ENCODE data around the gene KIF16B. TPM values are rescaled to one million over a fixed set of nuclear protein-coding genes. Genes with fewer than 3 reads are reported as not detected.

The KIF16B gene
- total and polyA plus RNA-seq, 4 donors = 5.1 to 19.7 (median 8.4) TPM

- H3K4me3 ChIP-seq (ENCODE audit: low read depth in 1 of 3, low read length in 3 of 3) = no peak overlapping the region
- H3K27ac ChIP-seq (ENCODE audit: low read depth in 1 of 2, low read length in 2 of 2) = no peak overlapping the region
- DNase-seq (ENCODE audit: low spot score) = no peak
- no peaks in the 10 kb centered on the region for H3K27me3 ChIP-seq (ENCODE audit: control insufficient read depth in 4 of 4, insufficient read depth in 4 of 4, low read length in 3 of 4)
- H3K36me3 ChIP-seq (ENCODE audit: control insufficient read depth in 4 of 4, insufficient read depth in 3 of 4, low read depth in 1 of 4, low read length in 3 of 4) = no peaks in the 10 kb centered on the region
- no peak overlapping the region for H3K9ac ChIP-seq (ENCODE audit: low read depth in 1 of 2, low read length in 2 of 2)
- no peaks in the 10 kb centered on the region for H3K4me1 ChIP-seq (ENCODE audit: control insufficient read depth in 4 of 4, insufficient read depth in 4 of 4, low read length in 3 of 4)
- no peak for TF ChIP-seq JUND (IDR thresholded peaks at IDR 0.05)
- no peak for TF ChIP-seq HNF4G (IDR thresholded peaks at IDR 0.05)
- TF ChIP-seq YY1 (IDR thresholded peaks at IDR 0.05) = no peak
- TF ChIP-seq, protein P1, sequence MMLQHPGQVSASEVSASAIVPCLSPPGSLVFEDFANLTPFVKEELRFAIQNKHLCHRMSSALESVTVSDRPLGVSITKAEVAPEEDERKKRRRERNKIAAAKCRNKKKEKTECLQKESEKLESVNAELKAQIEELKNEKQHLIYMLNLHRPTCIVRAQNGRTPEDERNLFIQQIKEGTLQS (IDR thresholded peaks at IDR 0.05) = no peak
- TF ChIP-seq FOXA1 (IDR thresholded peaks at IDR 0.05) = no peak
- no peak for TF ChIP-seq GABPA (IDR thresholded peaks at IDR 0.05 in 1 of 2, conservative IDR thresholded peaks at IDR 0.05 in 1 of 2)
- no peak for TF ChIP-seq FOXA2 (IDR thresholded peaks at IDR 0.05)
- peak; percentile 7 to 24 for TF ChIP-seq RAD21 (IDR thresholded peaks at IDR 0.05)
- TF ChIP-seq, protein P2, sequence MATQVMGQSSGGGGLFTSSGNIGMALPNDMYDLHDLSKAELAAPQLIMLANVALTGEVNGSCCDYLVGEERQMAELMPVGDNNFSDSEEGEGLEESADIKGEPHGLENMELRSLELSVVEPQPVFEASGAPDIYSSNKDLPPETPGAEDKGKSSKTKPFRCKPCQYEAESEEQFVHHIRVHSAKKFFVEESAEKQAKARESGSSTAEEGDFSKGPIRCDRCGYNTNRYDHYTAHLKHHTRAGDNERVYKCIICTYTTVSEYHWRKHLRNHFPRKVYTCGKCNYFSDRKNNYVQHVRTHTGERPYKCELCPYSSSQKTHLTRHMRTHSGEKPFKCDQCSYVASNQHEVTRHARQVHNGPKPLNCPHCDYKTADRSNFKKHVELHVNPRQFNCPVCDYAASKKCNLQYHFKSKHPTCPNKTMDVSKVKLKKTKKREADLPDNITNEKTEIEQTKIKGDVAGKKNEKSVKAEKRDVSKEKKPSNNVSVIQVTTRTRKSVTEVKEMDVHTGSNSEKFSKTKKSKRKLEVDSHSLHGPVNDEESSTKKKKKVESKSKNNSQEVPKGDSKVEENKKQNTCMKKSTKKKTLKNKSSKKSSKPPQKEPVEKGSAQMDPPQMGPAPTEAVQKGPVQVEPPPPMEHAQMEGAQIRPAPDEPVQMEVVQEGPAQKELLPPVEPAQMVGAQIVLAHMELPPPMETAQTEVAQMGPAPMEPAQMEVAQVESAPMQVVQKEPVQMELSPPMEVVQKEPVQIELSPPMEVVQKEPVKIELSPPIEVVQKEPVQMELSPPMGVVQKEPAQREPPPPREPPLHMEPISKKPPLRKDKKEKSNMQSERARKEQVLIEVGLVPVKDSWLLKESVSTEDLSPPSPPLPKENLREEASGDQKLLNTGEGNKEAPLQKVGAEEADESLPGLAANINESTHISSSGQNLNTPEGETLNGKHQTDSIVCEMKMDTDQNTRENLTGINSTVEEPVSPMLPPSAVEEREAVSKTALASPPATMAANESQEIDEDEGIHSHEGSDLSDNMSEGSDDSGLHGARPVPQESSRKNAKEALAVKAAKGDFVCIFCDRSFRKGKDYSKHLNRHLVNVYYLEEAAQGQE (IDR thresholded peaks at IDR 0.05) = no peak
- peaks cover 0 to 2% (median 0%) of the 10 kb centered on the region in 4 donors for H3K9me3 ChIP-seq (ENCODE audit: control insufficient read depth in 4 of 4, low read length in 3 of 4)
- 81% methylated on average over 7 of the region's 7 CpGs for WGBS
Observed at GRCh38 chr20:16621435-16622141, 48.3 kb upstream of the KIF16B start.

DNA sequence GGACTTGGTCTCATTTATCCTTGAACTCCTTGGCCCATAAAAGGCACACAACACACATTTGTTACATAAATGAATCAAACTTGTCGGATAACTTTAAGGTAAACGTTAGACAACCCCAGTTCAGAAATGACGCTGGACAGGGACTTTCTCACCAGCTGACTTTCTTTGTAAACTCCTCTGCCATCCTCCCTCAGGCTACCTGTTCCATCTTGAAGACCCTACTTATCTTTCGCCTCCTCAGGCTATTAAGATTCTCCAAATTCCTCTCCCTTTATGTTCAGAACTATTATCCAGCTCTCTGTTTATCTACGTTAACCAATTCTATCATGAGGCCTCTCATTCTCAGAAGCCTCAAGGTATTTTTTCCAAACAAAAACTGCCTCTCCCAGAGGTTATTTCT is 47.7 kb upstream of the KIF16B start:
- Histone ChIP-seq H3K27me3 (ENCODE audit: control insufficient read depth in 4 of 4, insufficient read depth in 4 of 4, low read length in 3 of 4) (no peaks in the 10 kb centered on the region), H3K9ac (ENCODE audit: low read depth in 1 of 2, low read length in 2 of 2) (no peak overlapping the region), H3K27ac (ENCODE audit: low read depth in 1 of 2, low read length in 2 of 2) (no peak overlapping the region), H3K4me3 (ENCODE audit: low read depth in 1 of 3, low read length in 3 of 3) (no peak overlapping the region), H3K9me3 (ENCODE audit: control insufficient read depth in 4 of 4, low read length in 3 of 4) (peaks cover 0 to 4% (median 0%) of the 10 kb centered on the region in 4 donors), H3K4me1 (ENCODE audit: control insufficient read depth in 4 of 4, insufficient read depth in 4 of 4, low read length in 3 of 4) (no peaks in the 10 kb centered on the region), H3K36me3 (ENCODE audit: control insufficient read depth in 4 of 4, insufficient read depth in 3 of 4, low read depth in 1 of 4, low read length in 3 of 4) (no peaks in the 10 kb centered on the region)
- 85% methylated on average over 5 of the region's 5 CpGs for WGBS
- TF ChIP-seq YY1 (IDR thresholded peaks at IDR 0.05) (no peak), GABPA (IDR thresholded peaks at IDR 0.05 in 1 of 2, conservative IDR thresholded peaks at IDR 0.05 in 1 of 2) (no peak), RXRA (IDR thresholded peaks at IDR 0.05) (no peak), FOXA1 (IDR thresholded peaks at IDR 0.05) (no peak), ZBTB33 (IDR thresholded peaks at IDR 0.05) (no peak), CTCF (IDR thresholded peaks at IDR 0.05; ENCODE audit: low read depth, low read length, missing input control) (no peak), TAF1 (conservative IDR thresholded peaks at IDR 0.05) (no peak), NR2F2 (IDR thresholded peaks at IDR 0.05) (no peak), SP1 (IDR thresholded peaks at IDR 0.05) (no peak)
- TF ChIP-seq, protein P1 (IDR thresholded peaks at IDR 0.05) = no peak
- DNase-seq (ENCODE audit: low spot score) = no peak

Measured in liver (tissue), 9 donors.